Smooth muscle cell (in vitro differentiated cells): ENCODE measurements around the gene FAT1. TPM values are rescaled to one million over a fixed set of nuclear protein-coding genes. Genes with fewer than 3 reads are reported as not detected.

Source experiments
- DNase-seq: peaks from one replicate; lab custom pipeline; 2025; ENCODE audit not compliant: unreplicated experiment; lab: John Stamatoyannopoulos, UW
- H2AFZ ChIP-seq: fragments of 200-600 bp; sonication (generic); 2 replicates; pipeline ENCODE4 v1.6.0; 2016; ENCODE audit warnings: antibody characterized with exemption, low read depth, mild to moderate bottlenecking
- H3F3A ChIP-seq: fragments of 200-600 bp; sonication (generic); 2 replicates; pipeline ENCODE4 v1.6.0; 2017; ENCODE audit warnings: antibody characterized with exemption, low read depth
- H3K27ac ChIP-seq: fragments of 200-600 bp; sonication (generic); 2 replicates; pipeline ENCODE4 v1.5.1; 2016; ENCODE audit warnings: low read depth, mild to moderate bottlenecking
- H3K27me3 ChIP-seq: fragments of 200-600 bp; sonication (generic); 2 replicates; pipeline ENCODE4 v1.6.1; 2016; ENCODE audit warnings: low read depth, mild to moderate bottlenecking
- H3K36me3 ChIP-seq: fragments of 200-600 bp; sonication (generic); 2 replicates; pipeline ENCODE4 v1.5.1; 2016; ENCODE audit warnings: low read depth
- H3K4me1 ChIP-seq: fragments of 200-600 bp; sonication (generic); 2 replicates; pipeline ENCODE4 v1.5.1; 2016; ENCODE audit warnings: low read depth
- H3K4me2 ChIP-seq: fragments of 200-600 bp; sonication (generic); 2 replicates; pipeline ENCODE4 v1.6.0; 2016; ENCODE audit warnings: mild to moderate bottlenecking
- H3K4me3 ChIP-seq: fragments of 200-600 bp; sonication (generic); 2 replicates; pipeline ENCODE4 v1.5.1; 2016; ENCODE audit warnings: mild to moderate bottlenecking
- H3K79me2 ChIP-seq: fragments of 200-600 bp; sonication (generic); 2 replicates; pipeline ENCODE4 v1.6.0; 2016; ENCODE audit warnings: low read depth, mild to moderate bottlenecking
- H3K9ac ChIP-seq: fragments of 200-600 bp; sonication (generic); 2 replicates; pipeline ENCODE4 v1.6.0; 2016; ENCODE audit warnings: low read depth
- H3K9me3 ChIP-seq: fragments of 200-600 bp; sonication (generic); replicated peaks from 2 replicates; pipeline ENCODE4 v1.5.1; 2016; ENCODE audit warnings: low read depth
- H4K20me1 ChIP-seq: fragments of 200-600 bp; sonication (generic); 2 replicates; pipeline ENCODE4 v1.6.0; 2016; ENCODE audit warnings: low read depth
- CTCF ChIP-seq: fragments of 200-600 bp; sonication (generic); IDR thresholded peaks from 2 replicates; pipeline ENCODE4 v1.5.1; 2017; ENCODE audit warnings: borderline replicate concordance, mild to moderate bottlenecking, antibody characterized with exemption; ENCODE audit not compliant: insufficient read depth, poor library complexity, severe bottlenecking
- WGBS: methylation state at CpG from one replicate; pipeline ENCODE4 v1.1.7; 2016; ENCODE audit warnings: low lambda C conversion rate; 5-methylcytosine and 5-hydroxymethylcytosine counted together
- polyA plus RNA-seq: library from polyadenylated mRNA; unstranded; fragments of >200 nt; fragmentation: Nextera tagmentation; extraction: Ambion mirVana; gene quantifications from 2 replicates; pipeline ENCODE4 v1.2.1, GENCODE V29; 2016
- total RNA-seq: library from RNA; depleted of rRNA; stranded (reverse); fragments of >200 nt; gene quantifications from 2 replicates; pipeline ENCODE4 v1.2.3, GENCODE V29; 2014

Gene FAT1
- total and polyA plus RNA-seq, 2 experiments from 2014 or later, result 42.4 to 395 TPM

GRCh38 chr4:186704057-186704456, 19.6 kb downstream of the FAT1 start:
- Histone ChIP-seq H3K79me2 (peaks cover 95% of the 10 kb centered on the region), H3K27ac (no peak overlapping the region), H3K4me2 (no peak overlapping the region), H3F3A (peaks cover 11% of the 10 kb centered on the region), H3K4me1 (peaks cover 49% of the 10 kb centered on the region), H3K36me3 (peaks cover 3% of the 10 kb centered on the region), H4K20me1 (peaks cover 100% of the 10 kb centered on the region), H3K4me3 (no peak overlapping the region), H3K27me3 (no peaks in the 10 kb centered on the region), H2AFZ (no peak overlapping the region), H3K9ac (no peak overlapping the region), H3K9me3 (no peaks in the 10 kb centered on the region)
- no peak for TF ChIP-seq CTCF
- DNase-seq, result no peak
- 68% methylated on average over 4 of the region's 4 CpGs for WGBS

- no peaks in the 10 kb centered on the region for H3K27me3 ChIP-seq
- H4K20me1 ChIP-seq, result peaks cover 100% of the 10 kb centered on the region
- H3K9me3 ChIP-seq, result no peaks in the 10 kb centered on the region
Measured at GRCh38 chr4:186703510-186703909, 20.1 kb downstream of the FAT1 start.

GRCh38 chr4:186702940-186703339, 20.7 kb downstream of the FAT1 start:
- Histone ChIP-seq H3K79me2 (peaks cover 95% of the 10 kb centered on the region), H2AFZ (no peak overlapping the region), H3F3A (peaks cover 11% of the 10 kb centered on the region), H4K20me1 (peaks cover 100% of the 10 kb centered on the region), H3K27me3 (no peaks in the 10 kb centered on the region), H3K4me1 (peaks cover 49% of the 10 kb centered on the region), H3K9me3 (no peaks in the 10 kb centered on the region), H3K36me3 (peaks cover 3% of the 10 kb centered on the region), H3K9ac (no peak overlapping the region), H3K4me2 (no peak overlapping the region), H3K4me3 (no peak overlapping the region), H3K27ac (no peak overlapping the region)
- WGBS, result 77% methylated on average over 10 of the region's 10 CpGs
- DNase-seq, result no peak
- no peak for TF ChIP-seq CTCF

More at GRCh38 chr4:186703510-186703909, 20.1 kb downstream of the FAT1 start:
- Histone ChIP-seq H3K27ac (no peak overlapping the region), H3K4me1 (peaks cover 49% of the 10 kb centered on the region), H2AFZ (no peak overlapping the region), H3K36me3 (peaks cover 3% of the 10 kb centered on the region), H3K79me2 (peaks cover 95% of the 10 kb centered on the region), H3K4me3 (no peak overlapping the region), H3K4me2 (no peak overlapping the region), H3K9ac (no peak overlapping the region), H3F3A (peaks cover 11% of the 10 kb centered on the region)
- TF ChIP-seq CTCF, result no peak
- DNase-seq, result no peak
- 98% methylated on average over 8 of the region's 8 CpGs for WGBS

GRCh38 chr4:186702297-186702696, 21.4 kb downstream of the FAT1 start:
- whole genome bisulfite sequencing, result 87% methylated on average over 4 of the region's 4 CpGs
- H3K9me3 ChIP-seq, result no peaks in the 10 kb centered on the region
- TF ChIP-seq CTCF, result no peak
- H3K36me3 ChIP-seq, result peaks cover 4% of the 10 kb centered on the region
- H3K4me2 ChIP-seq, result no peak overlapping the region
- peaks cover 49% of the 10 kb centered on the region for H3K4me1 ChIP-seq
- no peak overlapping the region for H2AFZ ChIP-seq
- no peak overlapping the region for H3K27ac ChIP-seq
- H3K79me2 ChIP-seq, result peaks cover 95% of the 10 kb centered on the region
- DNase-seq, result no peak
- H3K4me3 ChIP-seq, result no peak overlapping the region
- H3K9ac ChIP-seq, result no peak overlapping the region
- H3K27me3 ChIP-seq, result no peaks in the 10 kb centered on the region
- peaks cover 11% of the 10 kb centered on the region for H3F3A ChIP-seq
- H4K20me1 ChIP-seq, result peaks cover 100% of the 10 kb centered on the region
